ENCODE results near the gene MEX3D.
"Not testable (repeated sequence)": the region's sequence is repeated elsewhere in the genome, so short reads cannot be mapped to it uniquely, and the experiment has no call there.

MEX3D gene

DNA sequence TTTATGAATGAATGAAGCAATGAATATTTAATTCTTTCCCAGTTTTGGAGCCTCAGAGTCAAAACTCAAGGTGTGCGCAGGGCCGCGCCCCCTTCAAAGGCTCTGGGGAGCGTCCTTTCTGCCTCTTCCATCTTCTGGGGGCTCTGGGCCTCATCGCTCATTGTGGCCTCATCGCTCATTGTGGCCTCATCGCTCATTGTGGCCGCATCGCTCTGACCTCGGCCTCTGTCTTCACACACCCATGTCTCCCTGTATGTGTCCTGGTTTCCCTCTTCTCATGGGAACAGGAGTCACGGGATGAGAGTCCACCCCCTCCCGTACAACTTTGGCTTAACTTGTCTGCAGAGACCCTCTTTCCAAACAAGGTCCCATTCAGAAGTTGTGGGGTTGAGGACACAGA lies 3.2 kb upstream of the MEX3D start:
- no peak for DNase-seq (ENCODE audit: low spot score)

DNA sequence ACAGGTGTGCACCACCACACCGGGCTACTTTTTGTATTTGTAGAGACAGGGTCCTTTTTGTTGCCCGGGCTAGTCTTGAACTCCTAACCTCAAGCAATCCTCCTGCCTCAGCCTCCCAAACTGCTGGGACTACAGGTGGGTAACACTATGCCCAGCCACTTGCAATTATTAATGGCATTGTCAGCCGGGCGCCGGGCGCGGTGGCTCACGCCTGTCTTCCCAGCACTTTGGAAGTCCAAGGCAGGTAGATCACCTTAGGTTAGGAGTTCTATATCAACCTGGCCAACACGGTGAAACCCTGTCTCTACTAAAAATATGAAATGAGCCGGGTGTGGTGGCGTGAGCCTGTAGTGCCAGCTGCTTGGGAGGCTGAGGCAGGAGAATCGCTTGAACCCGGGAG lies 2.7 kb upstream of the MEX3D start:
- no peak for DNase-seq (ENCODE audit: low spot score)

DNA sequence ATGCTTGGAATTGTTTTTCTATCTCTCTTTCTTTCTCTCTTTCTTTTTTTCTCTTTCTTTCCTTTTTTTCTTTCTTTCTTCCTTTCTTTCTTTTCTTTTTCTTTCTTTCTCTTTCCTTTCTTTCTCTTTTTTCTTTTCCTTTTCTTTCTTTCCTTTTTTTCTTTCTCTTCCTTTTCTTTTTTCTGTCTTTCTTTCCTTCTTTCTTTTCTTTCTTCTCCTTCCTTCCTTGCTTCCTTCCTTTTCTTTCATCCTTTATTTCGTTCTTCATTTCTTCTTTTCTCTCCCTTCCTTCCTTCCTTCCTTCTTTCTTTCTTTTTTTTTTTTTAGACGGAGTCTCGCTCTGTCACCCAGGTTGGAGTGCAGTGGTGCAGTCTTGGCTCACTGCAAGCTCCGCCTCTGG lies 1.9 kb upstream of the MEX3D start:
- DNase-seq (ENCODE audit: low spot score) = no peak

DNA sequence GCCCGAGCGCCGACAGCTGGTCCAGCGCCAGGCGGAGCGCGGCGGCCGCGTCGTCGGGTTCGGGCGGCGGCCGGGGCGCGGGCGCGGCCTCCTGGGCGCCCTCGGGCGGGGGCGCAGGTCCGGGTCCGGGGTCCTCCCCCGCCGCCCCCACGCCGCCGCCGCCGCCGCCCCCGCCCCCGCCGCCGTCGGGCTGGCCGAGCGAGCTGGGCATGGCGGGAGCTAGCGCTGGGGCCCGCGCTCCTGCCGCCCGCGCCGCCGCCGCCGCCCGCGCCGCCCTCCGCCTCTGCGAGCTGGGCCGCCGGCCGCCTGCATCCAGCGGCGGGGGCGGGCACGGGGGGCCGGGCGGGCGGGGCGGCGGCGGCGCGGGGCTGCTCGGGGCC lies 287 bp downstream of the MEX3D start:
- DNase-seq (ENCODE audit: low spot score) = peak; percentile 22

DNA sequence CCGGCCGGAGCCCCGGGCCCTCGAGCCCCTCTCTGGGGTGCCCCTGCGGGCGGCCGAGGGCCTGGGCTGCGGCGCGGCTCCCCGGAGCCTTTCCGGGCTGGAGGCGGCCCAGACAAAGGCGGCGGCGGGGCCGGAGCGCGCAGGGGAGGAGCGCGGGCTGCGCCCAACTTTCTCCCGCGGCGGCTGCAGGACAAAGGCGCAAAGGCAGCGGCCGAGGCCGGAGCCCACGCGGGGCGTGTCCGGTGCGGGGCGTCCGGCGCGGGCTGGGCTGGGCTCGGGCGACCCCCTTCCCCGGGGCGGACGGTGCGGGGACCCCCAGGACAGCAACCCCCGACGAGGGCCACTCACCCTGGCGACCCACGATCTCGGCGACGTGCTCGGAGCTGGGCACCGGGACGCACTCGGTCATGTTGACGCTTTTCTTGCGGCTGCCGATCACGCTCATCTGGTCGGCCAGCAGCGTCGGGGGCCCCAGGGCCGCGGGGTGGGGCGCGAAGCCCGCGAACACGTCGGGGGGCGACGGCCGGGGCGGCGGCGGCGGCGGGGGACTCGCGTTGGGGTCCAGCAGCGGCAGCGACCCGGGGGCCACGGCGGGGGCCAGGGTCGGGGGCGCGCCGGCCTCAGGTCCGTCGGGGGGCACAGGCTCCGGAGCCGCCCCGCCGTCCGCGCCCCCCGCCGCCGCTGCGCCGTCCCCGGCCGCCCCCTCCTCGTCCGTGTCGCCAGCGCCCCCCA lies 843 bp downstream of the MEX3D start:
- no peak for DNase-seq (ENCODE audit: low spot score)

DNA sequence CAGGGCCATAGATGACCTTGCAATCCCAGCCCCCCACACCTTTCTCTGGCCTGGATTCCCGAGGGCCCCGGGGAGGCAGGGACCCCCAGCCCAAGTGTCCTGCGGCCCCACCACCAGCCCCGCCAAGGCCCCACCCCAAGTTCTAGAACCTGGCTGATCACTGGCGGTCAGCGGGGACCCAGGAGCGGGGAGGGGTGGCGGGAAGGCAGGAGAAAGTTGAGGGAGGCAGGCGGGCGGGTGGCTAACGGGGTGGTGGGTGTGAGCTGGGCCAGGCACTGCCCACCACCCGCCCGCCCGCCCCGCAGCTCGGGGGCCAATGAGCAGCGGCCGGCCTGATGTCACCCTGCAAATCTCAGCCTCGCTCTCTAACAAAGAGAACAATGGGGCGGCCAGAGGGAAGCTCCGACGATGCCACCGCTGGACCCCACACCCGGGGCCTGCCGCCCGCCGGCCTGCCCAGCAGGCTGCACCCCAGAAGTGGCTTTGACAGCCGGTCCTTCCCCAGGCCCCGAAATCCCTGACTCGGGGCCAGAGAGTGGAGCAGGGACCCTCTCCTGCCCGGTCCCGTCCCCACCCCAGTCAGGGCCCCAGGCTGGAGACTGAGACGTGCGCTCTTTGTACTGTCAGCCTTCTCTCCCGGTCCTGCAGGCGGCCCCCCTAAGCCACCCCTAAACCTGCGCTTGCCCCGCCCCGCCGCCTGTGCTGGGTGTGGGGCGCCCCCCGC lies 1.6 kb downstream of the MEX3D start:
- peak; percentile 81 for DNase-seq (ENCODE audit: low spot score)

DNA sequence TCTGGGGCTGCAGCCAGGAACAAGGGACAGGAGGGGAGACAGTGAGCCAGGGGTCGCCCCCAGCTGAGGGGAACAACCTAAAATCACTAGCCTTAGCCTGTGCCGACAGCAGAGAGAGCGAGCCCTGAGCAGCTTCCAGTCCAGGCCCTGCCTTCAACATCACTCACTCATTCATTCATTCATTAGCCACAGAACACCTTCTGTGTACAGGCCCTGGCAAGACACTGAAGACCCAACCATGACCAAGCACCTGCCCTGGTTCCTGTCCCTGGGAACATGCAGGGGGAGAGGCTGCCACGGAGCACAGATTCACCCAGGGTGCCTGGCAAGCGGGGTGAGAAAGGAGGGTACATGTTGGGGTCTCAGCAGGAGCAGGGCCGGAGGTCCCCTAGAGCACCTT lies 4.9 kb downstream of the MEX3D start:
- no peak for DNase-seq (ENCODE audit: low spot score)

DNA sequence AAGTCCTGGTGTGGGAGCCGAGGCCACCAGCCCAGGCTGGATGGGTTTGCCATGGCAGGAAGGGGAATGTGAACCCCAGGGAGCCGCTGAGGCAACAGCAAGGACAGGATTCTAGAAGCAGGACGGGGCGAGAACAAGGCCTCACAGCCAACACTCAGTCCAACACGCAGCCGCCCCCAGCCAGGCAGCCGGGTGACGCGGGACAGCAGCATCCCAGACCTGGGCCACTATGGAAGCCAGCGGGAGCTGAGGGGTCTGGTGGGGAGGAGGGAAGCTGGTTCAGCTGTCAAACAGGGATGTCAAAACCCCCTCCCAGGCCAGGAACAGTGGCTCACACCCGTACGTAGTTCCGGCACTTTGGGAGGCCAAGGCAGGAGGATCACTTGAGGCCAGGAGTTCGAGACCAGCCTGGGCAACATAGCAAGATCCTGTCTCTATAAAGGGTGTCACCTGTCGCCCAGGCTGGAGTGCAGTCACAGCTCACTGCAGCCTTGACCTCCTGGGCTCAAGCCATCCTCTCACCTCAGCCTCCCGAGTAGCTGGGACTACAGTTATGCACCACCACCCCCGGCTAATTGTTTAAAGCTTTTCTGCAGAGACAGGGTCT lies 6.8 kb downstream of the MEX3D start:
- no peak for DNase-seq (ENCODE audit: low spot score)

DNA sequence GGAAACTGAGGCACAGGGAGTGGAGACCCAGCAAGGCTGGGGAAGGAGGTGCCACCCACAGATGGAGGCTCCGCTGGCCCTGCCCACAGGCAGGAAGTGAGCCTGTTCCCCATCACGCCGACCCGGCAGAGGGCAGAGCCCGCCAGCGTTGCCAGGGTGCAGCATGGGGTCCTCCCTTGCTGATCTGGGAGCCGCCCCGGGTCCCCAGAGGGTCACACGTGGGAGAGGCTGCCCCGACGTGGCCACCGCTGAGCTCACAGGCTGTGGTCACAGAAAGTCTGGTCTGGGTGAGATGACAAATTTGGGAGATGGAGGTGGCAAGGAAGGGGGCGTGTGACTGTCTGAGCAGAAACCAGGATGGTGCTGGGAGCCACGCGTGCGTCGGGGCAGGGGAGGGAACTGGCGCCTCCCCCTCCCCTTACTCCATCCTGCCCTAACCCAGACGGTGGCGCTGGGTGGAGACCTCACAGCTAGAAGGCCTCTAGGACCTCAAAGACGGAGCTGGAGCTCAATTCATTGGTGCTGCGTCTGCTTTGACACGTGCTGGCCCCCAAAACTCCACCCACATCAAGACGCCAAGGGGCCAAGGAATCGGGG lies 7.7 kb downstream of the MEX3D start:
- no peak for DNase-seq (ENCODE audit: low spot score)

DNA sequence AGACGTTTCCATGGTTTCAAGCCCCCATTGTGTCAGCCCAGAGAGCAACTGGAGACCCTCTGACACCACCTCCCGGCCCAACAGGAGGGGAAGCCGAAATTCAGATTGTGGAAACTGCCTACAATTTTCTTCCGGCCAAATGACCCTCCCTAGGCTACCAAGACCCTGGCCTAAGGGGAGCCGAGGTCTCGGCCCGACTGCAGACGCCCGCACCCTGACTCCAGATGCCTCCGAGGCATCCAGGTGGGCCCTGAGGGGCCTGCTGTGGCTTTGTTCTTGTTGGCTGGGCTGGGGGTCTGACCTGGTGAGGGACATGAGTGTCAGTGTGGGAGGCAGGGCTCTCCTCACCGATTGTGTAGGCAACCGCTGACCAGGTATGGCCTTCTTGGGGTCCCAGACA lies 9.6 kb downstream of the MEX3D start:
- DNase-seq (ENCODE audit: low spot score) = no peak

DNA sequence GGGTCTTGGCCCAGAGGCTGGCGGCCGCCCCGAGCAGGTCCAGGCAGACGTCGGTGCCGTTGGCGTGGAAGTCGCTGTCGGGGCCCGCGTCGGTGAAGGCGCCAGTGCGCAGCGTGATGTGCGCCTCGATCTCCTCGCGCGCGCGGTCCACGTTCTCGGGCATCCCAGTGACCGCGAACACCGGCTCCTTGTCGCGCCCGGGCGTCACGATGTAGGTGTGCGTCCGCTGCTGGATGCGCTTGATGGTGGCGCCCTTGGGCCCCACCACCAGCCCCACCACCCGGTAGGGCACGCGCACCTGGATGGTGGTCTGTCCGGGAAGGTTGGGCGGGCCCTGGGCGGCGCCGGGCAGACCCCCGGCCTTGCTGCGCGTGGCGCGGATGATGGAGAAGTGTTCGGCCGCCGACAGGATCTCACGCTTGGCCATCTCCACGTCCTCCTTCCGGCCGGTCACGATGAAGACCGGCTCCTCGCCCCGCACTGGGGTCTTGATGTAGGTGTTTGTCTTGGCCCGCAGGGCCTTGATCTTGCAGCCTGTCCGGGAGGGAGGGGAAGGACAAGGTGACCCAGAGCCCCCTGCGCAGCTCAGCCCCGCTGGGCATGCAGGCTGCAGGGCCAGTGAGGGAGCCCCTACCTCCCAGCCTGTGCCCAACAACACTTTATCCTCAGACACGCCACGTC lies 11.6 kb downstream of the MEX3D start:
- DNase-seq (ENCODE audit: low spot score) = no peak

DNA sequence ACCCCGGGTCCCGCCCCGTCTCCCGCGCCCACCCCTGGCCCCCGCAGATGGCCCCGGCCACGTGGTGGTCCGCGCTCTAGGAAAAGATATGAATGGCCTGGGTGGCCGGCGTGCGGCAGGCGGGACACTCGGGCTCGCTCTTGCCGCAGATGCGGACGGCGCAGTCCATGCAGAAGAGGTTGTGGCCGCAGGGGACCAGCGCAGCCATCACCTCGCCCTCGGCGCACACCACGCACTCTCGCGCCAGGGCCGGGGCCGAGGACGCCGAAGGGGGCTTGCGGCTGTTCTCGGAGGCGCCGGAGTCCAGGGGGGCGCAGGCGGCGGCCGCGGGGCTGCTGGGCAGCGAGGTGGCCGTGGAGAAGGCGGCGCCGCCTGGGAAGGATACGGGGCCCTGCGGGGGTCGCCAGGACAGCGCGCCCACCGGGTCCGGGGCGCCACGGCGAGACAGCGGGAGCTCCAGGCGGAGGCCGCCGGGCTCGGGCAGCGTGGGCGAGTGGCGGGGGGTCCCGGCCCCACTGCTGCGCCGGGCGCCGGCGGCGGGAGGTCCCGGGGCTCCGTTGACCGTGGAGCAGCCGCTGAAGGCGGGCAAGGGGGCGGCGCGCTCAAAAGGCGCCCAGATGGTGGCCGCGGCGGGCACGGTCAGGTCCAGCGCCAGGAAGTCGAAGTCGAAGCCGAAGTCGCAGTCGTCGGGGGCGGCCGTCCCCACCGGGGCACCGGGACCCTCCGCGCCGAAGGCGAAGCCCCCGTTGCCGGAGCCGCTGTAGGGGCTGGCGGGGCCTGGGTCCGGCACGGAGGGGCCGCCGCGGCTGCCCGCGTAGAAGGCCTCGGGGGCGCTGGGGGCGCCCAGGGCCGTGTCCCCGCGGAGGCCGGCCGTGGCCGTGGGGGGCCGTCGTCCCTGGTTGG lies 12.4 kb downstream of the MEX3D start:
- no peak for DNase-seq (ENCODE audit: low spot score)

DNA sequence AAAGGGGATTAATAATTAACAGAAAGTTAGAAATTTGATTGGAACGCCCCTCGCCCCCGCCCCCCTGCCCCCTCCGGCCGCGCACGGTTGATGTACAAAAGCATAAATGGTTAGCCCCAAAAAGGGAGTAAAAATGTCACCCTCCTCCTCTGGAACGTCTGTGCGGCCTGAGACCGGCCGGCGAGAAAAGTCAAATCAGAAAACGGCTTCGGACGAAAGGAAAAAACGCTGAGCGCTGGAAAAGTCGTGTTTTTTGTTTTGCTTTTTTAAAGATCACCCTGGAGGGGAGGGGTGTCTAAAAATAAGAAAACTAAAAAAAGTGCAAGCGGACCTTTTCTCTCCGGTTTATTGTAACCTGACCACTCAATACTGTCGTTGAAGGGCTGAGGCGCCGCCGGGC lies 13.2 kb downstream of the MEX3D start:
- no peak for DNase-seq (ENCODE audit: low spot score)

DNA sequence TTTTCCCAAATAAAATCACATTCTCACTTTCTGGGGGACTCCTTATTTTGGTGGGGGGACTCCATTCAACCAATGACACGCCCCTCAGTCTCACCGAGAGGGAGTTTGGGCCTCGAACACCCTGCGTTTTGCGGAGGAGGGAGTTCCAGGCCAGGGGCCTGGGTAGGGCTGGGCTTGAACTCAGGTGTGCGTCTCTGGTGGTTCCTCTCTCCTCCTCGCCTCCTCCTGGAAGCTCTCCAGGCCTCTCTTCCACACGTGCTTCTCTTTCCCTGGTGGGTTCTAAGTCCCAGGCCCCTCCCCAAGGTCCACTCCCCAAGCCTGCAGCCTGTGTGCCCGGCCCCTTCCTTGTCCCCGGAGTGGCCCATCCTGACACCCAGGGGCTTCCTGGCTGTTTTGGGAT lies 14.7 kb downstream of the MEX3D start:
- DNase-seq (ENCODE audit: low spot score) = no peak

DNA sequence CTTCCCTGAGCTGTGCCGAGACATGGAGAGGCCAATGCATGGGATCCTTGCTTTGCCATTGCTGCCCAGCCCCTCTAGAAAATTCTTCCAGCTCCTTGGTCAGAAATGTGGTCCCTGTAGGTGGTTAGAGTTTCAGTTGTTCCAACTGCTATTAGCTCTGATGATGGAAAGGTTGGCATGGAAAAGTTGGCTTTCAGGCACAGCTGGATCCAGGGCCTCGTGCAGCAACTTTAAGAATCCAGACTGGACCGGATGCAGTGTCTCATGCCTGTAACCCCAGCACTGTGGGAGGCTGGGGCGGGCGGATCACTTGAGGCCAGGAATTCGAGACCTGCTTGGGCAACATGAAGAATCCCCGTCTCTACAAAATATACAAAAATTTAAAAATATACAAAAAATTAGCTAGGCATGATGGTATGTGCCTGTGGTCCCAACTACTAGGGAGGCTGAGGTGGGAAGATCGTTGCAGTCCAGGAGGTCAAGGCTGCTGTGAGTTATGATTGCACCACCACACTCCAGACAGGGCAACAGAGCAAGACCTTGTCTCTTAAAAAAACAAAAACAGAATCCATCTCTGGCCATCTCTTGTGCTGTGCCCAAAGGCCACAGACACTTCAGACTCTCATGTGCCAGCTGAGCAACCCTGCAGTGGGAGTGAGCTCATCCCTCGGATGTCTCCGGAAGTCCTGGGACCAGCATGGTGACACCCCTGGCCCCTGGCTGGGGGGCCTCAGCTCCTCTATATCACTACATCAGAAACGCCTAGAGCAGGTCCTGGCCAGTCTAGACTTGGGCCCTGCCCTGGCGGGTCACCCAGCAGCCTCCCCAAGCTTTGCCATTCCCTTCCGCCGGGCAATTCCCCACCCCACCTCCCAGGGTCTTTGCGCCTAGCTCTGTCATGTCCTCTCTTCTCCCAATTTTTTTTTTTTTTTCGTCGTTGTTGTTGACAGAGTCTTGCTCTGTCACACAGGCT lies 16.8 kb downstream of the MEX3D start:
- no peak for DNase-seq (ENCODE audit: low spot score)

DNA sequence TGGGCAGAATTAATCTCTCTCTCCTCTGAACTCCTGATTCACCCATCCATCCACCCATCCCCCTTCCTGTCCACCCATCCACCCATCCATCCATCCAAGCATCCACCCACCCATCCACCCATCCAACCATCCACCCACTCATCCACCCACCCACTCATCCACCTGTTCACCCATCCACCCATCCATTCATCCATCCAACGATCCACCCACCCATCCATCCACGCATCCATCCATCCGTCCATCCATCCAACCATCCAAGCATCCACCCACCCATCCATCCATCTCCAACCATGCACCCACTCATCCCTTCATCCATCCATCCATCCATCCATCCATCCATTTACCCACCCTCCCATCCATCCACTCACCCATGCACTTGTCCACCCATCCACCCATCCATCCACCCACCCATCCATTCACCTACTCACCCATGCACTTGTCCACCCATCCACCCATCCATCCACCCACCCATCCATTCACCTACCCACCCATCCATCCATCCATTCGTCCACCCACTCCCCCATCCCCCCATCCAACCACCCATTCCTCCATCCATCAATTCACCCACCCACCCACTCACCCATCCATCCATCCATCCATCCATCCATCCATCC lies 18.7 kb downstream of the MEX3D start:
- DNase-seq (ENCODE audit: low spot score) = no peak

DNA sequence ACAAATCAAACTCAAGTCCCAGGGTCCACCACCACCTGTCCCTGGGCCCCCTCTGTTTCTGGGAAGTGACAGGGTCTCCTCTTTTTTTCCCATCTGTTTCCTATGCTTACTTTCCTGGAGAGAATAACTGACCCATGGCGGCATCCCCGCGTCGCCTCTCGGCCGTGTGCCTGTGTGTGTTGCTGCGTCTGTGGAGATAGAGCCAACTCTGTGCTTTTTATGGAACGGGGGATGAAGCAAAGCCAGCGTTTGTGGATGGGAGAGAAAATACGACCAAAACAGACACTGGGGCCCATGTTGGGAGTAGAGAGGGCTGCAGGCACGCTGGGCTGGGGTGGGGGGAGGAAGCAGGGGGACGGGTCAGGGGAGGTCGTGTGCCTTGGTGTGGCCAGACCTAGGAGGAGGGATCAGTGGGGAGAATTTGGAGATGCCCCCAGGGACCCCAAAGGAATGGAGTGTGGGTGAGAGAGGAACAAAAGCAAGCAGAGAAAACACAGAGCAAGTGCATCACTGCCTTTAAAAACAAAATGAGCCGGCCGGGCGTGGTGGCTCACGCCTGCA lies 27.7 kb downstream of the MEX3D start:
- no peak for DNase-seq (ENCODE audit: low spot score)

DNA sequence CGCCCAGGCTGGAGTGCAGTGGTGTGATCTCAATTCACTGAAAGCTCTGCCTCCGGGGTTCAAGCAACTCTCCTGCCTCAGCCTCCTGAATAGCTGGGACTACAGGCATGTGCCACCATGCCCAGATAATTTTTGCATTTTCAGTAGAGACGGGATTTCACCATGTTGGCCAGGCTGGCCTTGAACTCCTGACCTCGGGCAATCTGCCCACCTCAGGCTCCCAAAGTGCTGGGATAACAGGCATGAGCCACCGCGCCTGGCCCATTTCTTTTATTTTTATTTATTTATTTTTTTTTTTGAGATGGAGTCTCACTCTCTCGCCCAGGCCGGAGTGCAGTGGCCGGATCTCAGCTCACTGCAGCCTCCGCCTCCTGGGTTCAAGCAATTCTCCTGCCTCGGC lies 28.4 kb downstream of the MEX3D start:
- not testable (repeated sequence) for DNase-seq (ENCODE audit: low spot score)

DNA sequence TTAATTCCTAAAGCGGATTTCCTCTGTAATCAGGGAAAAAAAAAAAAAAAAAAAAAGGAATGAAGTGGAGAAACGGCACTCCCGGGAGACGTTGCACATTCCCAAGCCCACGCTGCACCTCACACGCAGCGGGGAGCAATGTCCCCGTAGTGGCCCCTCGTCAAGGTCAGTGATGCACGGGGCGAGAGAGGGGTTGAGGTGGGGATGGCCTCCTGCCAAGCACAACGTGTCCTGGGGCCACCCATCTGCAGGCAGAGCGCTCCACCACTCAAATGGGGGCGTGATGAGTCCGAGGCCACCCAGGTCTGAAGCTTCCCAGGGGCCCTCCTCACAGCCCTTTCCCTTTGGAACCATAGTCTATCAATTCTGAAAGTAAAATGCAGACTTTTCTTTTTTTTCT lies 29.1 kb downstream of the MEX3D start:
- no peak for DNase-seq (ENCODE audit: low spot score)

Measured in RKO (cell line).